Tibial artery (tissue), 4 donors: ENCODE measurements around the gene USP11.
A peak's percentile ranks its signal among the peaks of the same experiment; 100 is the strongest.

ENCODE experiments used
- DNase-seq, 2 donors: peaks; one replicate each; pipeline ENCODE4 v3.0.0-alpha.2; 2019
- H3K27ac ChIP-seq, 2 donors: fragments of 200-600 bp; sonication (generic) in 1 of 2; 1 replicate in 1 of 2; 2 replicates in 1 of 2; pipeline ENCODE4 v1.5.1; 2018 to 2019; ENCODE audit warnings: mild to moderate bottlenecking in 1 of 2
- H3K27me3 ChIP-seq, 2 donors: fragments of 200-600 bp; sonication (generic) in 1 of 2; one replicate each; pipeline versions ENCODE4 v1.5.1 to v1.6.0; 2016 to 2019
- H3K36me3 ChIP-seq, 3 donors: fragments of 200-600 bp; sonication (generic) in 2 of 3; one replicate each; pipeline ENCODE4 v1.5.1; 2016 to 2019; ENCODE audit warnings: mild to moderate bottlenecking in 2 of 3
- H3K4me1 ChIP-seq, 4 donors: fragments of 200-600 bp; sonication (generic) in 2 of 4; 1 replicate in 3 of 4; 2 replicates in 1 of 4; pipeline ENCODE4 v1.5.1; 2016 to 2019
- H3K4me3 ChIP-seq, 2 donors: fragments of 200-600 bp; sonication (generic) in 1 of 2; 1 replicate in 1 of 2; 2 replicates in 1 of 2; pipeline ENCODE4 v1.5.1; 2018 to 2019; ENCODE audit warnings: mild to moderate bottlenecking in 2 of 2
- H3K9me3 ChIP-seq, 3 donors: fragments of 200-600 bp; sonication (generic) in 1 of 3; one replicate each; pipeline ENCODE4 v1.5.1; 2016 to 2019
- intact Hi-C: fragments of 100-400 bp; cut with DNase I; formaldehyde crosslinking; loops from one replicate; pipeline ENCODE4 v1.15.0; 2023; ENCODE audit warnings: low total_unique reads
- TF ChIP-seq, protein P1 (sequence below), 2 experiments: fragments of 200-600 bp in 1 of 2; fragments of 450-650 bp in 1 of 2; IDR thresholded peaks; one replicate each; pipeline ENCODE4 v1.5.1; 2017 to 2019; ENCODE audit warnings: antibody characterized with exemption in 2 of 2, mild to moderate bottlenecking in 1 of 2, moderate library complexity in 1 of 2

Gene USP11

DNA sequence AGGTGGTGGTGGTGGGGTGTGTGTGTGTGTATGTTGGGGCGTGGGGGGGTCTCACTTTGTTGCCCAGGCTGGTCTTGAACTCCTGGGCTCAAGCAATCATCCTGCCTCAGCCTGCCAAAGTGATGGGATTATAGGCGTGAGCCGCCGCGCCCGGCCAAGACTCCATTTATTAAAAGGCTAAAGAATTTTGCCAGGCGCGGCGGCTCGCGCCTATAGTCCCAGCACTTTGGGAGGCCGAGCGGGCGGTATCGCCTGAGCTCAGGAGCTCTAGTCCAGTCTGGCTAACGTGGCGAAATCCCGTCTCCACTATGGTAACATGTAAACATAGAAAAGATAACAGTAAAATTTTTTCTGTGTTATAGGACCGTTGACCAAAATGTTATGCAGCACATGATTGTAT is 42.9 kb upstream of the USP11 start:
- H3K27me3 ChIP-seq, result no peaks in the 10 kb centered on the region
- DNase-seq, result no peak
- H3K9me3 ChIP-seq, result no peaks in the 10 kb centered on the region
- H3K4me3 ChIP-seq, result no peak overlapping the region
- H3K36me3 ChIP-seq, result peaks cover 0 to 23% (median 14%) of the 10 kb centered on the region in 3 donors
- intact Hi-C loops, result loop anchor here (2.0 to 10.0 kb wide), 3 partner anchors 192 to 455 kb away; no protein-coding TSS in a partner anchor
- peaks cover 0 to 22% (median 7%) of the 10 kb centered on the region in 4 donors for H3K4me1 ChIP-seq
- TF ChIP-seq, protein P1, sequence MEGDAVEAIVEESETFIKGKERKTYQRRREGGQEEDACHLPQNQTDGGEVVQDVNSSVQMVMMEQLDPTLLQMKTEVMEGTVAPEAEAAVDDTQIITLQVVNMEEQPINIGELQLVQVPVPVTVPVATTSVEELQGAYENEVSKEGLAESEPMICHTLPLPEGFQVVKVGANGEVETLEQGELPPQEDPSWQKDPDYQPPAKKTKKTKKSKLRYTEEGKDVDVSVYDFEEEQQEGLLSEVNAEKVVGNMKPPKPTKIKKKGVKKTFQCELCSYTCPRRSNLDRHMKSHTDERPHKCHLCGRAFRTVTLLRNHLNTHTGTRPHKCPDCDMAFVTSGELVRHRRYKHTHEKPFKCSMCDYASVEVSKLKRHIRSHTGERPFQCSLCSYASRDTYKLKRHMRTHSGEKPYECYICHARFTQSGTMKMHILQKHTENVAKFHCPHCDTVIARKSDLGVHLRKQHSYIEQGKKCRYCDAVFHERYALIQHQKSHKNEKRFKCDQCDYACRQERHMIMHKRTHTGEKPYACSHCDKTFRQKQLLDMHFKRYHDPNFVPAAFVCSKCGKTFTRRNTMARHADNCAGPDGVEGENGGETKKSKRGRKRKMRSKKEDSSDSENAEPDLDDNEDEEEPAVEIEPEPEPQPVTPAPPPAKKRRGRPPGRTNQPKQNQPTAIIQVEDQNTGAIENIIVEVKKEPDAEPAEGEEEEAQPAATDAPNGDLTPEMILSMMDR (IDR thresholded peaks at IDR 0.05), result no peak
- H3K27ac ChIP-seq, result no peak overlapping the region

DNA sequence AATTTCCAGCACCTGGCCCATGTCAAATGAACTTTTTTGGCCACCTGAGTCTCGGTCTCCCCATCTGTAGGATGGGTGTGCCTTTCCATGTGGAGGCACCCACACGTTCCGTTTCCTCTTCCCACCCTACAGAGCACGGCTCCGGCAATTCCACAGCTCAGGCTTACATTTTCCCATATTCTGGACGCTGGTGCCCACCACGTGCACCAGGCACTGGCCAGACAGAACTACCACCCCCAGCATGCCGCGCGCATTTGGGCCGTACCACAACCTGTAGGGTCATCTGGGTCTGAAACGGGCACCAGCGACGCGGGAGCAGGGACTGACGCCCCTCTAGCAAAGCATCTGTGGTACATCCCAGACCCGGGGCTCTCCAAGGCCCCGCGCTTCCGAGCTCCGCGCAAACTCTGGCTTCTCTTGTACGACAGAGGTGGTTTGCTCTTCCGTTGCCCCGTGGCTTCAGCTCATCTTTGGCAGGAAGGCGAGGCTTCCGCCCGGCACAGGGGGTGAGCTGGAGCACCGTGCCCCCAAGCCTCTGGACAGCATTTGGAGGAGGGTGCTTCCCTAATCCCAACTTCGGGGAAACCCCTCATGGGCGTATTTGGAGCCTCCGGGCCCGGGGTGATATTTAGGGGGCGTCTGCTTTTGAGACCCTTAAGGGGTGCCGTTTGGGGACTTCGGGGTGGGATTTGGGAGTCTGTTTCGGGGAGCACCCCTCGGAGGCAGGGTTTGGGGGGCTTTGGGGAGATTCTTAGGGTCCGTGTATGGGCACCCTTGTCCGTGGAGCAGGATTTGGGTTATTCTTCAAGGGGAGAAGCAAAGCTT is 42.2 kb upstream of the USP11 start:
- Histone ChIP-seq H3K36me3 (peaks cover 0 to 15% (median 12%) of the 10 kb centered on the region in 3 donors), H3K27me3 (no peaks in the 10 kb centered on the region), H3K27ac (peak overlapping the region; percentile 37 to 62), H3K4me3 (peak overlapping the region; percentile 56 to 58), H3K4me1 (peaks cover 0 to 30% (median 14%) of the 10 kb centered on the region in 4 donors), H3K9me3 (no peaks in the 10 kb centered on the region)
- TF ChIP-seq, protein P1 (IDR thresholded peaks at IDR 0.05), result no peak
- peak; percentile 87 to 92 for DNase-seq
- intact Hi-C loops, result loop anchor here (2.0 to 10.0 kb wide), 3 partner anchors 192 to 454 kb away; no protein-coding TSS in a partner anchor

DNA sequence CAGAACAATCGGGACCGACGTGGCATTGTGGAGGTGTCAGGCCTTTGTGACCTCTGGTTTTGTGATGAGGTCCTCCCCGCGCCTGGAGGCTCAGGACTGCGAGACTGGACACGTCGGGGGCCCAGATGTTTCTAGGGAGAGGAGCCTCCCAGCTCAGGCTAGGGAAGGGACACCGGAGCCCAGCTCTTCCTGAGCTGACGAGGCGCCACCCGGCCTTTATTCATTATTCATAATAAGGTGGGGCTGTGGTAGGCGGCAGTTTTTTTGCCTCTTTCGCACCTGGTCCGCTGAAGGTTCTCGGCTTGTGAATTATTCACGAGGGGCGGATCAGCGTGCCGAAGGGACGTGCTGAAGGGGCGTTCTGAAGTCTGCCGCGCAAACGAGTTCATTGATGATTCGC is 41.5 kb upstream of the USP11 start:
- no peaks in the 10 kb centered on the region for H3K27me3 ChIP-seq
- peak overlapping the region; percentile 56 to 58 for H3K4me3 ChIP-seq
- H3K27ac ChIP-seq, result peak overlapping the region in 1 of 2 donors; percentile 62
- H3K9me3 ChIP-seq, result no peaks in the 10 kb centered on the region
- peaks cover 0 to 37% (median 20%) of the 10 kb centered on the region in 4 donors for H3K4me1 ChIP-seq
- intact Hi-C loops, result loop anchor here (2.0 to 10.0 kb wide), 3 partner anchors 191 to 453 kb away; no protein-coding TSS in a partner anchor
- TF ChIP-seq, protein P1 (IDR thresholded peaks at IDR 0.05), result no peak
- DNase-seq, result peak in 1 of 2 donors; percentile 24
- peaks cover 0 to 9% (median 6%) of the 10 kb centered on the region in 3 donors for H3K36me3 ChIP-seq

DNA sequence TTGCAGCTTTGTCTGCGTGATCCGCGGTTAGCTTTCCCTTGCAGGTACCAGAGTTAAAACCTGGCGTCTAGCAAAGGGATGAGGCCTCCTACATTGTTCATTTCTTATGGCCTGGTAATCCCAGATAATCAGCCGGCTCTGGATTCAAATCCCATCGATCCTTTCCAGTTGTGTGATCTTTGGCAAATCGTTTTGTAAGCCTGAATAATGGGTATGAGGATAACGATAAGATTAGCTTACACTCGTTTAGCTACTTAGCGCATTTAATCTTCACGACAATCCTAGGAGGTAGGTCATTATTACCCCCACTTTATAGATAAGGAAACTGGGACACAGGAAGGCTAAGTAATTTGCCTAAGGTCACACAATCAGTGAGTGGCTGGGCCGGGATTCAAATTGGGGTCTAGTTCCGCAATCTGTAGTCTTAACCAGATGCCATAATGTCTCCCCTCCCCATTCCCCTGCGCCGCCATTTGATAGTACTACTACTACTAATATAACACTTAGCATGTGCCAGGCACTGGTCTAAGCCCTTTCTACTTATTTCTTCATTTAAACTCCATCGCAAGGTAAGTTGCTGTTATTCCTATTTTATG is 40.9 kb upstream of the USP11 start:
- H3K4me1 ChIP-seq, result peaks cover 0 to 42% (median 23%) of the 10 kb centered on the region in 4 donors
- no peak overlapping the region for H3K27ac ChIP-seq
- peaks cover 0 to 3% (median 2%) of the 10 kb centered on the region in 3 donors for H3K36me3 ChIP-seq
- intact Hi-C loops, result loop anchor here (2.0 to 10.0 kb wide), 3 partner anchors 190 to 453 kb away; no protein-coding TSS in a partner anchor
- TF ChIP-seq, protein P1 (IDR thresholded peaks at IDR 0.05), result no peak
- DNase-seq, result no peak
- H3K27me3 ChIP-seq, result no peaks in the 10 kb centered on the region
- no peak overlapping the region for H3K4me3 ChIP-seq
- H3K9me3 ChIP-seq, result no peaks in the 10 kb centered on the region

DNA sequence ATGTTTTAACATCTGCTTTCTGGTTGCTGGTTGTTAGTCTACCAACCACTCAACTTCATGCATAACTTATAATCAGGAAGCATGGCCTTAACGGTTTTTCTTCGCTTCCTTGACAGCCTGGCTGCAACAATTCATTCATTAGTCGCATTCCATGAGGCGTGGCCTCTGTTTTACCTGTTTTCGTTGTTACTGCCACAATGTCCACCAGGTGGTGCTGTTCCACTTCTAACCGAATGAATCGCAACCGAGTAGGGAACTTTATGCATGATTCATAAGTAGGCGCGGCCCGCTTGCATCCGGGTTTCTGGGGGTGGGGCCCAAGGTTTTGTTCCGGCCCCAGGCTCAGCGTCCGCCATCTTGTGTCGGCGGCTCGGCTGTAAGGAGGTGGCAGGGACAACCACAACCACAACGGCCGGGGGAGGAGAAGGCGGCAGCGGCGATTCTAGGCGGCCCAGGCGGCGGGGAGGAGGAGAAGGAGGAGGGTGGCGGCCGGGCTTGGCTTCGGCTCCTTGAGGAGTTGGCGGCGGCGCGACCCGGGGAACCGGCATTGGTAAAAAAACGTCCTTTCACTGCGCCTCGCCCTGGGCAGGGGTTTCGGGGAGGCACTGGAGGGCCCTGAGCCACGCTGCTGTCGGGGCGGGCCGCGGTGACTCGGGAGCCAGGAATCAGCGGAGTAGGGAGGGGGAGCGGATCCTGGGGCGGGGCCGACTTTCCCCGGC is 39.2 kb upstream of the USP11 start, which contains the start of gene UBA1:
Gene UBA1, plus strand, starts transcription at position 355 of the 719 bp plus-strand sequence. CDS start 4,974 bp downstream, outside the sequence.
- Histone ChIP-seq H3K4me1 (peaks cover 0 to 59% (median 34%) of the 10 kb centered on the region in 4 donors), H3K4me3 (peak within 1 kb of the TSS; percentile 79 to 88), H3K27ac (peak within 1 kb of the TSS; percentile 96 to 98), H3K36me3 (peaks cover 0 to 8% (median 8%) of the 10 kb centered on the region in 3 donors), H3K9me3 (no peaks in the 10 kb centered on the region), H3K27me3 (no peaks in the 10 kb centered on the region)
- intact Hi-C loops, result loop anchor here (5.0 to 10.0 kb wide), 2 partner anchors 189 to 451 kb away; no protein-coding TSS in a partner anchor
- TF ChIP-seq, protein P1 (IDR thresholded peaks at IDR 0.05), result peak; percentile 53 to 79
- peak; percentile 93 to 94 for DNase-seq
